ENCODE measurements around the gene TMEM259. TPM values are rescaled to one million over a fixed set of nuclear protein-coding genes. Genes with fewer than 3 reads are reported as not detected.
A peak's percentile ranks its signal among the peaks of the same experiment; 100 is the strongest.

Gene TMEM259
- total and polyA plus RNA-seq, 9 of the 15 experiments (the other 6 are each of a cell fraction or from before 2014, with no cell fraction given): 0.52 to 231 (median 63.6) TPM

- TF ChIP-seq TAF9B (IDR thresholded peaks at IDR 0.05; ENCODE audit: partially characterized antibody) (no peak), ZNF347 (CRISPR knock-in tag; IDR thresholded peaks at IDR 0.05; ENCODE audit: low read depth) (no peak), MYBL2 (IDR thresholded peaks at IDR 0.05; ENCODE audit: low read depth) (no peak), MYBL2 (CRISPR knock-in tag; IDR thresholded peaks at IDR 0.05; ENCODE audit: borderline replicate concordance) (no peak), SLC30A9 (CRISPR knock-in tag; IDR thresholded peaks at IDR 0.05) (no peak), NR2C2 (CRISPR knock-in tag; IDR thresholded peaks at IDR 0.05) (no peak), NR2C2 (tag; IDR thresholded peaks at IDR 0.05) (no peak), SFPQ (IDR thresholded peaks at IDR 0.05; ENCODE audit: low read depth, low read length) (no peak), ZNF699 (CRISPR knock-in tag; IDR thresholded peaks at IDR 0.05; ENCODE audit: insufficient replicate concordance) (no peak), RFX1 (IDR thresholded peaks at IDR 0.05) (no peak), PPARD (CRISPR knock-in tag; IDR thresholded peaks at IDR 0.05) (no peak), EHMT2 (IDR thresholded peaks at IDR 0.05) (no peak), RBFOX2 (IDR thresholded peaks at IDR 0.05; ENCODE audit: low read depth, low read length) (peak; percentile 12; the same call in 1 of the 2 replicates), FOXA3 (CRISPR knock-in tag; conservative IDR thresholded peaks at IDR 0.05 in 1 of 2, IDR thresholded peaks at IDR 0.05 in 1 of 2) (no peak), ESRRA (IDR thresholded peaks at IDR 0.05; ENCODE audit: borderline replicate concordance, low read depth) (no peak), ZBTB33 (CRISPR knock-in tag; IDR thresholded peaks at IDR 0.05) (peak; percentile 89)
Observed at GRCh38 chr19:1009041-1009980, 11.6 kb downstream of the TMEM259 start (continued).
